Right atrium auricular region (tissue), 2 donors: ENCODE measurements around the gene DBNDD1. TPM values are rescaled to one million over a fixed set of nuclear protein-coding genes. Genes with fewer than 3 reads are reported as not detected.
"Not testable (repeated sequence)": the region's sequence is repeated elsewhere in the genome, so short reads cannot be mapped to it uniquely, and the experiment has no call there.

ENCODE experiments used
- DNase-seq: peaks from one replicate; pipeline ENCODE4 v3.0.0-alpha.2; 2019; ENCODE audit warnings: low spot score
- H3K27ac ChIP-seq, 2 donors: fragments of 200-600 bp; sonication (generic); 1 replicate in 1 of 2; 2 replicates in 1 of 2; pipeline ENCODE4 v1.5.1; 2016 to 2019
- H3K27me3 ChIP-seq, 2 donors: fragments of 200-600 bp; sonication (generic); one replicate each; pipeline versions ENCODE4 v1.5.1 to v1.6.0; 2017 to 2019
- H3K36me3 ChIP-seq: fragments of 200-600 bp; sonication (generic); one replicate; pipeline ENCODE4 v1.5.1; 2016
- H3K4me1 ChIP-seq, 2 donors: fragments of 200-600 bp; sonication (generic); one replicate each; pipeline versions ENCODE4 v1.5.1 to v1.6.0; 2017 to 2019
- H3K4me3 ChIP-seq, 2 donors: fragments of 200-600 bp; sonication (generic); 1 replicate in 1 of 2; 2 replicates in 1 of 2; pipeline ENCODE4 v1.5.1; 2017 to 2019; ENCODE audit warnings: mild to moderate bottlenecking in 1 of 2, moderate library complexity in 1 of 2
- H3K9me3 ChIP-seq, 2 donors: fragments of 200-600 bp; sonication (generic); one replicate each; pipeline ENCODE4 v1.5.1; 2019
- total RNA-seq, 2 donors: library from RNA; depleted of rRNA; stranded (reverse); fragments of >200 nt; gene quantifications; one replicate each; pipeline ENCODE4 v1.1.0, GENCODE V29; 2016
- TF ChIP-seq, protein P1 (sequence below), 2 donors: fragments of 200-600 bp; sonication (generic); IDR thresholded peaks; one replicate each; pipeline ENCODE4 v1.5.1; 2019; ENCODE audit warnings: antibody characterized with exemption in 2 of 2

The DBNDD1 gene
- total RNA-seq, 2 donors from 2014 or later = 2.9 to 6.2 TPM

DNA sequence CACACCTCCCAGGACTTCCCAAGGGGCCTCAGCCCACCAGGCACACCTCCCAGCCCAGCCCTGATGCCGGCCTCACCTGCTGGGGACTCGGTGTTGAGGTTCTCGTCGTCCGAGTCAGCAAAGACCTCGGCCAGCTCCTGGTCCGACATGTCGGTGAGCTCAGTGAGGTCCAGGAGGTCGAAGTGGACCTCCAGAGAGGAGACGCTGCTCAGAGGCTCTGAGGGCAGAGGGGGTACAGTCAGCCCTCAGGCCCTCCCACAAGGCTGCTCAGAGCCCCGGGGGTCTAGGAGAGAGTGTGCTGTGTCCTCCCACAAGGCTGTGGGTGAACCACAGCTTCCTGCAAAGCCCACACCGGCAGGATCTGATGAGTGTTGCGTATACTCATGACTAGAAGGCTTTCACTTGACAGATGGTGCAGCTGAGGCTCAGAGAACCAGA is 10.5 kb downstream of the DBNDD1 start:
- Histone ChIP-seq H3K27me3 (no peaks in the 10 kb centered on the region), H3K9me3 (no peaks in the 10 kb centered on the region), H3K36me3 (no peaks in the 10 kb centered on the region), H3K4me3 (no peak overlapping the region), H3K4me1 (no peaks in the 10 kb centered on the region), H3K27ac (no peak overlapping the region)
- no peak for DNase-seq
- TF ChIP-seq, protein P1, sequence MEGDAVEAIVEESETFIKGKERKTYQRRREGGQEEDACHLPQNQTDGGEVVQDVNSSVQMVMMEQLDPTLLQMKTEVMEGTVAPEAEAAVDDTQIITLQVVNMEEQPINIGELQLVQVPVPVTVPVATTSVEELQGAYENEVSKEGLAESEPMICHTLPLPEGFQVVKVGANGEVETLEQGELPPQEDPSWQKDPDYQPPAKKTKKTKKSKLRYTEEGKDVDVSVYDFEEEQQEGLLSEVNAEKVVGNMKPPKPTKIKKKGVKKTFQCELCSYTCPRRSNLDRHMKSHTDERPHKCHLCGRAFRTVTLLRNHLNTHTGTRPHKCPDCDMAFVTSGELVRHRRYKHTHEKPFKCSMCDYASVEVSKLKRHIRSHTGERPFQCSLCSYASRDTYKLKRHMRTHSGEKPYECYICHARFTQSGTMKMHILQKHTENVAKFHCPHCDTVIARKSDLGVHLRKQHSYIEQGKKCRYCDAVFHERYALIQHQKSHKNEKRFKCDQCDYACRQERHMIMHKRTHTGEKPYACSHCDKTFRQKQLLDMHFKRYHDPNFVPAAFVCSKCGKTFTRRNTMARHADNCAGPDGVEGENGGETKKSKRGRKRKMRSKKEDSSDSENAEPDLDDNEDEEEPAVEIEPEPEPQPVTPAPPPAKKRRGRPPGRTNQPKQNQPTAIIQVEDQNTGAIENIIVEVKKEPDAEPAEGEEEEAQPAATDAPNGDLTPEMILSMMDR (IDR thresholded peaks at IDR 0.05) = no peak

DNA sequence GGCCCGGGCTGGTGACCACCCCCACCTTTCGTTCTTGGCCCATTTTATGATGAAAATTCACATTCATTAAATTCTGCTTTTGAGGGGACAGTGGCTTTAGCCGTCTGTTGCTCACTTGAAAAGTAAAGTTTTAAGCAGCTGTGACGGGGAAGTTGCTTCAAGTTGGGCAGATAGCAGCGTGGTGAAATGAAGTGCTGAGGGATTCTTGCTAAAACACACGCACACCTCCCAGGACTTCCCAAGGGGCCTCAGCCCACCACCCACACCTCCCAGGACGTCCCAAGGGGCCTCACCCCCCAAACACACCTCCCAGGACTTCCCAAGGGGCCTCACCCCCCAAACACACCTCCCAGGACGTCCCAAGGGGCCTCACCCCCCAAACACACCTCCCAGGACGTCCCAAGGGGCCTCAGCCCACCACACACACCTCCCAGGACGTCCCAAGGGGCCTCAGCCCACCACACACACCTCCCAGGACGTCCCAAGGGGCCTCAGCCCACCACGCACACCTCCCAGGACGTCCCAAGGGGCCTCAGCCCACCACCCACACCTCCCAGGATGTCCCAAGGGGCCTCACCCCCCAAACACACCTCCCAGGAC is 11.5 kb downstream of the DBNDD1 start:
- not testable (repeated sequence) for H3K4me3 ChIP-seq, H3K27me3 ChIP-seq

DNA sequence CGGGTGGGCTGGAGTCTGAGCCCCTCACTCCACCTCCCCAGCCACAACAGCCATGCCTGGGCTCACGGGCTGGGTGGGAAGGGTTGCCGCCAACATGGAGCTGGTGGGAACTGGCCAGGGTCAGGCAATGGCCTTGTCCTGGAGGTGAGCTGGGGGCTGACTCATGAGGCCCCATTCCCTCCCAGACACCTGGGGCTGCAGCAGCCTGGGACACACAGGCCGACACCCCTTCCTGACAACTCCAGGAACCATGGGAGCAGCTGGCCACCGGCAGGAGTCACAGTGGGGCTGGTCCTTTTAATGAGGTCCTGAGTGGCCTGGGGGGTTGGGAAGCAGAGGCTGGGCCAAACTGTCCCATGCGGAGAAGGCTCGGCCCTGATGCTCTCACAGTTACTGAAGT is 12.2 kb downstream of the DBNDD1 start:
- no peaks in the 10 kb centered on the region for H3K4me1 ChIP-seq
- H3K36me3 ChIP-seq = no peaks in the 10 kb centered on the region
- H3K27me3 ChIP-seq = no peaks in the 10 kb centered on the region
- no peak overlapping the region for H3K4me3 ChIP-seq
- no peaks in the 10 kb centered on the region for H3K9me3 ChIP-seq
- TF ChIP-seq, protein P1 (IDR thresholded peaks at IDR 0.05) = no peak
- DNase-seq = no peak
- no peak overlapping the region for H3K27ac ChIP-seq

More for the DNA sequence above, 11.5 kb downstream of the DBNDD1 start:
- not testable (repeated sequence) for H3K36me3 ChIP-seq, DNase-seq, H3K9me3 ChIP-seq, H3K27ac ChIP-seq, H3K4me1 ChIP-seq

GRCh38 chr16:90005956-90006663 is 13.1 kb downstream of the DBNDD1 start:
- H3K4me1 ChIP-seq = no peaks in the 10 kb centered on the region
- DNase-seq = no peak
- TF ChIP-seq, protein P1 (IDR thresholded peaks at IDR 0.05) = no peak
- no peaks in the 10 kb centered on the region for H3K36me3 ChIP-seq
- H3K4me3 ChIP-seq = no peak overlapping the region
- no peaks in the 10 kb centered on the region for H3K9me3 ChIP-seq
- H3K27me3 ChIP-seq = no peaks in the 10 kb centered on the region
- no peak overlapping the region for H3K27ac ChIP-seq

DNA sequence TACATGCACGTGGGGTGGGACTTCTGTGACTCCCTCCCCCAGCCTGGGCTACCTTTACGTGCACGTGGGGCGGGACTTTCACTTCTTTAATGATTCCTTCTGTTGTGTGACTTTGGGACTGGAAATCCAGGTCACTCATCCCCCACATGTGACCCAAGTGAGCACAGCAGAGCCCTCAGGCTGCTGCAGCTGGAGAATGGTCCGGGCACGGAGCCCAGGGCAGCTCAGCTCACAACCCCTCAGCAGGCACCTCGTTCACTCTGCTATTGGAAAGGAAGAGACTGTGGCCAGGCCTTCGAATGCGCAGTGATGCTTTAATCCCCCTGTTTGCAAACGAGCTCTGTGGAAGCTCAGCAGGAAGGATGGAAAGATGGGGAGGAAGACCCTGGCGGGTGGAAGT is 14.7 kb downstream of the DBNDD1 start:
- H3K36me3 ChIP-seq = peaks cover 2% of the 10 kb centered on the region
- TF ChIP-seq, protein P1 (IDR thresholded peaks at IDR 0.05) = no peak
- no peaks in the 10 kb centered on the region for H3K9me3 ChIP-seq
- no peaks in the 10 kb centered on the region for H3K4me1 ChIP-seq
- H3K27ac ChIP-seq = no peak overlapping the region
- H3K27me3 ChIP-seq = no peaks in the 10 kb centered on the region
- no peak for DNase-seq
- H3K4me3 ChIP-seq = no peak overlapping the region

DNA sequence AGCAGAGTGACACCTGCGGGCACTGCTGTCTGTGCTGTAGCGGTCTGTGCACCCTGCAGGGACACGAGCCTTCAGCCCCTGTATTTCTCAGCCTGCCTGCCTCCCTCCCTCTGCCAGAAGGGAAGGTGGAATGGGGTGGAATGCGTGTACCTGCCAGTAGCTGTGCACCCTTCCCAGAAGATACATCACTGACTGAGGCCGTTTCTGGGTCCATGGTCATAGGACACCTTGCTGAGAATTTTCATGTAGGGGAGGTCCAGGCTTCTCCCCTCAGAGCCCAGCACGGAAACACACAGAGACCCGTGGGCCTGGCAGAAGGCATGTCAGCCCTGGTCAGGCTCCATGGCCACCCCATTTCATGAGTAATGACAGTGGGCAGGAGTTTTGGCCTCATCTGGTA is 16.5 kb downstream of the DBNDD1 start:
- no peaks in the 10 kb centered on the region for H3K27me3 ChIP-seq
- no peak overlapping the region for H3K4me3 ChIP-seq
- no peaks in the 10 kb centered on the region for H3K4me1 ChIP-seq
- no peak overlapping the region for H3K27ac ChIP-seq
- peaks cover 17% of the 10 kb centered on the region for H3K36me3 ChIP-seq
- TF ChIP-seq, protein P1 (IDR thresholded peaks at IDR 0.05) = no peak
- no peaks in the 10 kb centered on the region for H3K9me3 ChIP-seq
- no peak for DNase-seq
